K562 (cell line): ENCODE results near the gene PDE6G. TPM values are rescaled to one million over a fixed set of nuclear protein-coding genes. Genes with fewer than 3 reads are reported as not detected.

ENCODE experiments used
- BACH1 ChIP-seq: fragments of 200-800 bp; sonication (Bioruptor generic); IDR thresholded peaks from 2 replicates; pipeline ENCODE4 v1.6.1; 2016; ENCODE audit warnings: missing genetic modification characterization, missing compliant biosample characterization
- CBFA2T3 ChIP-seq: fragments of 450-650 bp; IDR thresholded peaks from 2 replicates; pipeline ENCODE4 v1.6.1; 2017
- CHD4 ChIP-seq: fragments of 200-600 bp; sonication (generic); IDR thresholded peaks from 3 replicates; pipeline ENCODE4 v1.6.1; 2012; ENCODE audit warnings: low read depth, mild to moderate bottlenecking, mixed read lengths, low read length, inconsistent platforms; ENCODE audit not compliant: insufficient read depth, insufficient replicate concordance, poor library complexity, severe bottlenecking
- DACH1 ChIP-seq: fragments of 450-650 bp; IDR thresholded peaks from 2 replicates; pipeline ENCODE4 v1.6.1; 2018; ENCODE audit not compliant: partially characterized antibody
- GMEB1 ChIP-seq: fragments of 250-450 bp; sonication (Bioruptor Pico); IDR thresholded peaks from 2 replicates; pipeline ENCODE4 v1.4.0; 2020; ENCODE audit warnings: mild to moderate bottlenecking
- HDAC2 ChIP-seq: fragments of 450-650 bp; IDR thresholded peaks from 2 replicates; pipeline ENCODE4 v1.6.1; 2016; ENCODE audit warnings: mild to moderate bottlenecking
- HINFP ChIP-seq: fragments of 450-650 bp; conservative IDR thresholded peaks from 2 replicates; pipeline ENCODE4 v1.6.1; 2016; ENCODE audit warnings: missing genetic modification characterization, low read depth, mild to moderate bottlenecking, control low read depth, missing compliant biosample characterization
- HIVEP1 ChIP-seq: fragments of 250-450 bp; sonication (Bioruptor Pico); IDR thresholded peaks from 2 replicates; pipeline ENCODE4 v1.4.0; 2020; ENCODE audit warnings: mild to moderate bottlenecking
- HMG20B ChIP-seq: fragments of 250-450 bp; sonication (Bioruptor Pico); IDR thresholded peaks from 2 replicates; pipeline ENCODE4 v1.5.0; 2021; ENCODE audit warnings: mild to moderate bottlenecking
- HMGN3 ChIP-seq: IDR thresholded peaks from 2 replicates; pipeline ENCODE4 v1.6.1; 2011; ENCODE audit warnings: borderline replicate concordance, low read depth, mild to moderate bottlenecking, mixed read lengths, low read length; ENCODE audit not compliant: insufficient read length; ENCODE audit errors: extremely low read depth
- HNRNPH1 ChIP-seq: fragments of 200-400 bp; formaldehyde crosslinking; optimal IDR thresholded peaks from 2 replicates; pipeline ENCODE3; 2017; ENCODE audit warnings: low read depth, mild to moderate bottlenecking, low read length, moderate library complexity
- KAT8 ChIP-seq: fragments of 450-650 bp; IDR thresholded peaks from 2 replicates; pipeline ENCODE4 v1.6.1; 2016; ENCODE audit warnings: low read depth, mild to moderate bottlenecking
- KDM2B ChIP-seq: fragments of 250-450 bp; sonication (Bioruptor Pico); IDR thresholded peaks from 2 replicates; pipeline ENCODE4 v1.8.0; 2021; ENCODE audit warnings: mild to moderate bottlenecking, moderate library complexity
- NUFIP1 ChIP-seq: fragments of 450-650 bp; IDR thresholded peaks from 2 replicates; pipeline ENCODE4 v1.6.1; 2018; ENCODE audit not compliant: partially characterized antibody
- POU5F1 ChIP-seq: fragments of 150-350 bp; IDR thresholded peaks from 2 replicates; pipeline ENCODE4 v1.6.1; 2014; ENCODE audit warnings: borderline replicate concordance, low read length, low read depth, mild to moderate bottlenecking; ENCODE audit not compliant: partially characterized antibody
- PPARD ChIP-seq: fragments of 250-450 bp; sonication (Bioruptor Pico); IDR thresholded peaks from 2 replicates; pipeline ENCODE4 v1.8.0; 2022; ENCODE audit warnings: inconsistent platforms, mild to moderate bottlenecking, moderate library complexity
- RBFOX2 ChIP-seq: fragments of 200-400 bp; formaldehyde crosslinking; IDR thresholded peaks from 2 replicates; pipeline ENCODE4 v1.6.1; 2017; ENCODE audit warnings: low read depth, mild to moderate bottlenecking, low read length, moderate library complexity
- RFX7 ChIP-seq: fragments of 250-450 bp; sonication (Bioruptor Pico); IDR thresholded peaks from 2 replicates; pipeline ENCODE4 v1.5.1; 2021; ENCODE audit warnings: mild to moderate bottlenecking
- TAF1 ChIP-seq: IDR thresholded peaks from 2 replicates; pipeline ENCODE4 v1.6.1; 2011; ENCODE audit warnings: mild to moderate bottlenecking, low read length, moderate library complexity; ENCODE audit not compliant: insufficient read depth, control insufficient read depth, severe bottlenecking; ENCODE audit errors: extremely low read depth
- TAF15 ChIP-seq: fragments of 200-400 bp; formaldehyde crosslinking; IDR thresholded peaks from 2 replicates; pipeline ENCODE4 v1.6.1; 2017; ENCODE audit warnings: mild to moderate bottlenecking, low read depth, low read length, moderate library complexity
- ZBTB17 ChIP-seq: fragments of 450-650 bp; formaldehyde crosslinking; IDR thresholded peaks from 2 replicates; pipeline ENCODE4 v1.4.0; 2020; ENCODE audit warnings: mild to moderate bottlenecking
- ZNF23 ChIP-seq: fragments of 250-450 bp; sonication (Bioruptor Pico); IDR thresholded peaks from 2 replicates; pipeline ENCODE4 v1.4.0; 2020; ENCODE audit warnings: mild to moderate bottlenecking
- ZNF511 ChIP-seq: sonication (generic); formaldehyde crosslinking; IDR thresholded peaks from 2 replicates; pipeline ENCODE4 v1.8.0; 2022; ENCODE audit warnings: mild to moderate bottlenecking, missing genetic modification reagents
- ZNF699 ChIP-seq: fragments of 250-450 bp; sonication (Bioruptor Pico); IDR thresholded peaks from 2 replicates; pipeline ENCODE4 v1.8.0; 2021; ENCODE audit warnings: mild to moderate bottlenecking, moderate library complexity; ENCODE audit not compliant: insufficient replicate concordance
- ZNF780A ChIP-seq: fragments of 250-450 bp; sonication (Bioruptor Pico); IDR thresholded peaks from 2 replicates; pipeline ENCODE4 v1.5.0; 2021; ENCODE audit warnings: mild to moderate bottlenecking
- polyA plus RNA-seq, 8 experiments: library from polyadenylated mRNA; depleted of rRNA in 4 of 8; stranded (reverse) in 5 of 8; unstranded in 3 of 8; fragments of >200 nt; fragmentation: Nextera tagmentation in 2 of 8; fragmentation: Illumina TruSeq in 1 of 8; extraction: Ambion mirVana in 2 of 8; extraction: Trizol in 1 of 8; gene quantifications; 2 replicates each; pipeline versions ENCODE4 v1.2.1 to v1.2.3, GENCODE V29; 2011 to 2014; ENCODE audit warnings: inconsistent platforms in 1 of 8, missing spikeins in 1 of 8
- total RNA-seq, 7 experiments: library from RNA; depleted of rRNA in 6 of 7; stranded (reverse); fragments of >200 nt in 6 of 7; fragmentation: Illumina TruSeq in 2 of 7; extraction: Trizol in 2 of 7; gene quantifications; 2 replicates each; pipeline versions ENCODE4 v1.2.1 to v1.2.3, GENCODE V29; 2011 to 2021; ENCODE audit warnings: low replicate concordance in 1 of 7

The PDE6G gene
- total and polyA plus RNA-seq, 9 of the 15 experiments (the other 6 are each of a cell fraction or from before 2014, with no cell fraction given): 0.14 to 0.59 TPM; not detected in 7

- TF ChIP-seq HINFP (tag): peak; percentile 77; the same call in 1 of the 2 replicates
- TF ChIP-seq DACH1: no peak
- TF ChIP-seq BACH1: peak; percentile 78
- TF ChIP-seq HIVEP1 (CRISPR knock-in tag): 0 out of 2 replicates have a peak, but pooled peaks have one; percentile 13
- TF ChIP-seq HDAC2: 0 out of 2 replicates have a peak, but pooled peaks have one; percentile 36
- no peak for TF ChIP-seq HMG20B (CRISPR knock-in tag)
- TF ChIP-seq TAF1: peak; percentile 19
- TF ChIP-seq ZNF23 (CRISPR knock-in tag): 0 out of 2 replicates have a peak, but pooled peaks have one; percentile 56
- peak; percentile 62 for TF ChIP-seq HMGN3
- no peak for TF ChIP-seq CBFA2T3
- TF ChIP-seq HNRNPH1: no peak
- TF ChIP-seq TAF15: no peak
- TF ChIP-seq ZNF780A: no peak
- peak; percentile 67; the same call in 1 of the 2 replicates for TF ChIP-seq RFX7 (CRISPR knock-in tag)
- peak; percentile 52; the same call in 1 of the 2 replicates for TF ChIP-seq ZNF511 (CRISPR knock-in tag)
- TF ChIP-seq CHD4: no peak
- no peak for TF ChIP-seq PPARD (CRISPR knock-in tag)
- TF ChIP-seq RBFOX2: peak; percentile 8; the same call in 1 of the 2 replicates
- no peak for TF ChIP-seq KAT8
- peak; percentile 52; the same call in 1 of the 2 replicates for TF ChIP-seq GMEB1
- peak; percentile 46; the same call in 1 of the 2 replicates for TF ChIP-seq KDM2B (CRISPR knock-in tag)
- TF ChIP-seq POU5F1: no peak
- peak; percentile 64 for TF ChIP-seq NUFIP1
- TF ChIP-seq ZBTB17 (CRISPR knock-in tag): peak; percentile 92
- TF ChIP-seq ZNF699: no peak
Measured at GRCh38 chr17:81665205-81666091, 9.1 kb upstream of the PDE6G start (continued).
